OCI-LY3 (cell line): ENCODE measurements around the gene SH2D6.

Experiments
- H2AFZ ChIP-seq: fragments of 200-600, 300-600 bp; shearing (Covaris generic); 2 replicates; pipeline ENCODE4 v1.6.0; 2014; ENCODE audit warnings: antibody characterized with exemption, low read depth, low read length
- H3K27ac ChIP-seq: fragments of 200-600, 300-600 bp; sonication (generic); 2 replicates; pipeline ENCODE4 v1.5.1; 2014; ENCODE audit warnings: mild to moderate bottlenecking, low read length, moderate library complexity, mixed read lengths
- H3K27me3 ChIP-seq: fragments of 200-600, 300-600 bp; sonication (generic); 2 replicates; pipeline ENCODE4 v1.6.1; 2014; ENCODE audit warnings: low read depth, low read length, mixed read lengths
- H3K36me3 ChIP-seq: fragments of 200-600, 300-600 bp; sonication (generic); replicated peaks from 2 replicates; pipeline ENCODE3; 2014; ENCODE audit warnings: low read depth, low read length, mixed read lengths
- H3K4me1 ChIP-seq: fragments of 300-600, 200-600 bp; sonication (generic); 2 replicates; pipeline ENCODE4 v1.6.1; 2014; ENCODE audit warnings: low read length, mixed read lengths
- H3K4me2 ChIP-seq: fragments of 200-600, 300-600 bp; sonication (generic); 2 replicates; pipeline ENCODE4 v1.6.1; 2014; ENCODE audit warnings: low read length, mixed read lengths
- H3K4me3 ChIP-seq: fragments of 300-600, 200-600 bp; sonication (generic); 2 replicates; pipeline ENCODE4 v1.5.1; 2014; ENCODE audit warnings: antibody characterized with exemption, mild to moderate bottlenecking, low read length, moderate library complexity
- H3K79me2 ChIP-seq: fragments of 300-600, 200-600 bp; shearing (Covaris generic); 2 replicates; pipeline ENCODE4 v1.6.1; 2014; ENCODE audit warnings: mild to moderate bottlenecking, low read length, mixed read lengths
- H3K9ac ChIP-seq: fragments of 300-600, 200-600 bp; shearing (Covaris generic); 2 replicates; pipeline ENCODE4 v1.6.0; 2014; ENCODE audit warnings: mild to moderate bottlenecking, low read length, moderate library complexity
- H3K9me3 ChIP-seq: fragments of 200-600, 300-600 bp; shearing (Covaris generic); 2 replicates; pipeline ENCODE4 v1.6.1; 2014; ENCODE audit warnings: low read length, mixed read lengths; ENCODE audit not compliant: insufficient read depth
- H4K20me1 ChIP-seq: fragments of 200-600, 300-600 bp; sonication (generic); 2 replicates; pipeline ENCODE4 v1.6.1; 2016; ENCODE audit warnings: low read length, mixed read lengths; ENCODE audit not compliant: insufficient read depth
- EZH2phosphoT487 ChIP-seq: fragments of 200-600 bp; shearing (Covaris generic); IDR thresholded peaks from 2 replicates; pipeline ENCODE4 v1.6.1; 2018; ENCODE audit warnings: antibody characterized with exemption, mixed run types, low read depth
- TF ChIP-seq, protein P1 (sequence below): fragments of 200-600, 300-600 bp; sonication (generic); IDR thresholded peaks from 2 replicates; pipeline ENCODE4 v1.5.1; 2014; ENCODE audit warnings: antibody characterized with exemption, low read length, low read depth

Gene SH2D6

DNA sequence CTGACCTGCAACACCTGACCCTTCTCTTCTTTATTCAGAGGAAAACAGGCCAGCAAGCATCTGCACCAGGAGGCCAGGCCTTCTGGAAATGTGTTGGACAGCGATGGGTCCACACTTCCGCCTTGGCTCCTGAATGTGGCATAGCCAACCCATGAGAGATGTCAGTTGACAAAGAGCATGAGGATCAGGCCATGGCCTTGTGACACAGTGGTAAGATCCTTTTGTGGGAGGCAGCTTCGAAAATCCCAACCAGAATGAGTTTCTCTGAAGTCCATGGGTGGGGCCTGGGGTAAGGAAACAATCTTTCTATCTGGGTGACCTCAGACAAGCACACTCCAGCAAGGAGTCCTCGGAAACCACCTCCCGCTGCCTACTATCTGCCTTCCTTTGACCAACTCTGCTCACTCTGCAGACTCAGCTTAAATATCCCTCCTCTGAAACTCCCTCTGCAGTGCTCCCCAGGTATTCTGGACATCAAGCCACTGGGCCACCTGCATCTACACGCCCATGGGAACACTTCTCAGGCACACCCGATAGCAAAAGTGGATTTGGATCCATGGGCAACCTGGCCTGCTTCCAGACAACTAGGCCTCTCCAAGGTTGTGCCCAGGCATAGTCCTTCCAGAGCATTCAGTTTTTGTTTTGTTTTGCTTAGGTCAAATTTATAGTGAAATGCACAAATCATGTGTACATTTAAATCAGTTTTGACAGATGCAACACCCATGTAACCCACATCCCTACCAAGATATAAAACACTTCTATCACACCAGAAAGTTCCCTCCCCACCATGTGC is 3.6 kb upstream of the SH2D6 start:
- no peak overlapping the region for H2AFZ ChIP-seq
- no peak overlapping the region for H3K4me3 ChIP-seq
- H3K4me1 ChIP-seq = peaks cover 39% of the 10 kb centered on the region
- H3K27me3 ChIP-seq = no peaks in the 10 kb centered on the region
- H3K9me3 ChIP-seq = no peaks in the 10 kb centered on the region
- H3K4me2 ChIP-seq = no peak overlapping the region
- H3K36me3 ChIP-seq = no peaks in the 10 kb centered on the region
- TF ChIP-seq, protein P1, sequence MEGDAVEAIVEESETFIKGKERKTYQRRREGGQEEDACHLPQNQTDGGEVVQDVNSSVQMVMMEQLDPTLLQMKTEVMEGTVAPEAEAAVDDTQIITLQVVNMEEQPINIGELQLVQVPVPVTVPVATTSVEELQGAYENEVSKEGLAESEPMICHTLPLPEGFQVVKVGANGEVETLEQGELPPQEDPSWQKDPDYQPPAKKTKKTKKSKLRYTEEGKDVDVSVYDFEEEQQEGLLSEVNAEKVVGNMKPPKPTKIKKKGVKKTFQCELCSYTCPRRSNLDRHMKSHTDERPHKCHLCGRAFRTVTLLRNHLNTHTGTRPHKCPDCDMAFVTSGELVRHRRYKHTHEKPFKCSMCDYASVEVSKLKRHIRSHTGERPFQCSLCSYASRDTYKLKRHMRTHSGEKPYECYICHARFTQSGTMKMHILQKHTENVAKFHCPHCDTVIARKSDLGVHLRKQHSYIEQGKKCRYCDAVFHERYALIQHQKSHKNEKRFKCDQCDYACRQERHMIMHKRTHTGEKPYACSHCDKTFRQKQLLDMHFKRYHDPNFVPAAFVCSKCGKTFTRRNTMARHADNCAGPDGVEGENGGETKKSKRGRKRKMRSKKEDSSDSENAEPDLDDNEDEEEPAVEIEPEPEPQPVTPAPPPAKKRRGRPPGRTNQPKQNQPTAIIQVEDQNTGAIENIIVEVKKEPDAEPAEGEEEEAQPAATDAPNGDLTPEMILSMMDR = no peak
- TF ChIP-seq EZH2phosphoT487 = no peak
- H3K79me2 ChIP-seq = peaks cover 5% of the 10 kb centered on the region; the same call in 1 of the 2 replicates
- H3K27ac ChIP-seq = no peak overlapping the region
- no peak overlapping the region for H3K9ac ChIP-seq
- no peaks in the 10 kb centered on the region for H4K20me1 ChIP-seq

DNA sequence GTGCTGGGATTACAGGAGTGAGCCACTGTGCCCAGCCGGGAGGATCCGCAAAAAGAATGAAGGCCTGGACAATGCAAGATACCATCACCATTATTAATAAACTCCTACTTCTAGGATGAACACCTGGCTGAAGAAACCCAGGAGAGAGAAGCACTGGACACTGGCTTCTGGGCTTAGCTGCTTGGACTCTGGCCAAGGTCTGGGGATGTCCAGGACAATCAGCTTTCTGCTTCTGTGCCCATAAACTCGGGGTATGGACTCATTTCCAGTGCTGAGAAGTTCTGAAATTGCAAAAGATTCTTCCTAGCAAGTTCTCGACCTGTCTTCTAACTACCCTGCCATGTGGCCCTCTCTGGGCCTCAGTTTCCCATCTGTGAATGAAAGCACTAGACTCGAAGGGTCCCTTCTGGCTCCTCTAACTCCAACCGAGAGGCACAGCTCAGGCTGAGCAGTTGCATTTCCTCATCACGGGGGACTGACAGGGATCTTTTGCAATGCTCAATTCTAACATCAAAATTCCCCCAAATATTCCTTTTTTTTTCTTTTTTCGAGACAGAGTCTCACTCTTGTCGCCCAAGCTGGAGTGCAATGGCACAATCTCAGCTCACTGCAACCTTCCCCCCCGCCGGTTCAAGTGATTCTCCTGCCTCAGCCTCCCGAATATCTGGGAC is 2.4 kb upstream of the SH2D6 start:
- Histone ChIP-seq H4K20me1 (no peaks in the 10 kb centered on the region), H3K27me3 (no peaks in the 10 kb centered on the region), H3K4me2 (peak overlapping the region; percentile 21), H3K79me2 (peaks cover 5% of the 10 kb centered on the region; the same call in 1 of the 2 replicates), H2AFZ (no peak overlapping the region), H3K4me3 (no peak overlapping the region), H3K36me3 (no peaks in the 10 kb centered on the region), H3K9ac (no peak overlapping the region), H3K4me1 (peaks cover 41% of the 10 kb centered on the region), H3K27ac (no peak overlapping the region), H3K9me3 (no peaks in the 10 kb centered on the region)
- TF ChIP-seq, protein P1 = no peak
- no peak for TF ChIP-seq EZH2phosphoT487

DNA sequence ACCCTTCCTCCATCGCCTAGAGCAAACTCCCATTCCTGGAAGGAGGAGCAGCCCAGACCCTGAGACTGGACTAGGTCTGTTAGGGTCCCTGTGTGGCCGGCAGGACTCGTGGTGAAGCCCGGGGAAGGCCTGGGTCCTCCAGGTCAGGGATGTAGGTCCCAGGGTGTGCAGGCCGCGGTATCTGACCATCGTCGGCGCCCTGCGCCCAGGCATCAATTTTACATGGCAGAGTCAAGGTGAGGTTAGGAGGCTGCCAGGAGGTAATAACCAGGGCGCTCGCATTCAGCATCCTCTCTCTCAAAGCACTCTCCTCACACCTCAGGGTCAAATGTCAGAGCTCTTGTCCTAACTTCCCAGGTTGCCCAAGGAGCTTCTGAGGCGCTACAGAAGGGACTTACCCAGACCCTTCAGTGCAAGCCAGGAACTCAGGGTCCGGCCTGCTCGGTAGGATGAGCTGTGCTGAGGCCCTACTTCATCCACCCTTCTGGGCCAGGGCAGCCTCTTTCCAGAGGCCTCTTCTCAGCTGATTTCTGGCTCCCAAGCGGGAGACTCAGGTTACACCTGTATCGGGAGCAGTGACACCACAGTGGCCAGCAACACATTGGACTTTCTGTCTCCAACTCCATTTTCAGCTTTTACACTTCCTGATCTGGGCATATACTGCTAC is 628 bp downstream of the SH2D6 start:
- no peaks in the 10 kb centered on the region for H4K20me1 ChIP-seq
- no peaks in the 10 kb centered on the region for H3K27me3 ChIP-seq
- TF ChIP-seq EZH2phosphoT487 = no peak
- TF ChIP-seq, protein P1 = no peak
- H3K9me3 ChIP-seq = no peaks in the 10 kb centered on the region
- peak overlapping the region; percentile 84 for H3K9ac ChIP-seq
- H3K4me1 ChIP-seq = peaks cover 48% of the 10 kb centered on the region
- H3K27ac ChIP-seq = peak overlapping the region; percentile 78
- H2AFZ ChIP-seq = peak overlapping the region; percentile 95; the same call in 1 of the 2 replicates
- peaks cover 5% of the 10 kb centered on the region; the same call in 1 of the 2 replicates for H3K79me2 ChIP-seq
- H3K4me2 ChIP-seq = peak overlapping the region; percentile 92
- H3K4me3 ChIP-seq = peak overlapping the region; percentile 91
- no peaks in the 10 kb centered on the region for H3K36me3 ChIP-seq
